SK-N-SH treated with all-trans-retinoic acid at 6 μM for 48 hours (cell line): ENCODE results near the gene TCFL5.

Source experiments
- ATAC-seq: fragments of 200-7000 bp; cut with Tn5 transposase; 3 replicates; pipeline ENCODE4 v1.9.1; 2020; ENCODE audit warnings: mild to moderate bottlenecking, moderate library complexity
- ARNTL ChIP-seq: fragments of 450-650 bp; formaldehyde crosslinking; IDR thresholded peaks from 2 replicates; pipeline ENCODE4 v1.5.0; 2020; ENCODE audit warnings: low read depth, mild to moderate bottlenecking, moderate library complexity, borderline replicate concordance
- BACH2 ChIP-seq: fragments of 250-450 bp; sonication (Bioruptor Pico); IDR thresholded peaks from 2 replicates; pipeline ENCODE4 v1.9.0; 2021; ENCODE audit warnings: mild to moderate bottlenecking, borderline replicate concordance
- CSDC2 ChIP-seq: fragments of 250-450 bp; sonication (Bioruptor Pico); IDR thresholded peaks from 2 replicates; pipeline ENCODE4 v1.5.0; 2020; ENCODE audit warnings: mild to moderate bottlenecking, moderate library complexity
- ESRRG ChIP-seq: fragments of 250-450 bp; sonication (Bioruptor Pico); IDR thresholded peaks from 2 replicates; pipeline ENCODE4 v1.6.1; 2021; ENCODE audit warnings: mild to moderate bottlenecking
- GLIS3 ChIP-seq: fragments of 250-450 bp; sonication (Bioruptor Pico); IDR thresholded peaks from 2 replicates; pipeline ENCODE4 v1.5.0; 2020; ENCODE audit warnings: mild to moderate bottlenecking, moderate library complexity
- ISL1 ChIP-seq: fragments of 250-450 bp; sonication (Bioruptor Pico); IDR thresholded peaks from 2 replicates; pipeline ENCODE4 v2.1.2; 2022; ENCODE audit warnings: mild to moderate bottlenecking, moderate library complexity
- OSR1 ChIP-seq: fragments of 250-450 bp; sonication (Bioruptor Pico); IDR thresholded peaks from 2 replicates; pipeline ENCODE4 v1.8.0; 2022; ENCODE audit warnings: moderate library complexity, mild to moderate bottlenecking, inconsistent platforms
- PPARA ChIP-seq: fragments of 250-450 bp; sonication (Bioruptor Pico); IDR thresholded peaks from 2 replicates; pipeline ENCODE4 v1.5.0; 2020; ENCODE audit warnings: mild to moderate bottlenecking, borderline replicate concordance
- RARB ChIP-seq: fragments of 250-450 bp; sonication (Bioruptor Pico); IDR thresholded peaks from 2 replicates; pipeline ENCODE4 v1.8.0; 2021; ENCODE audit warnings: mild to moderate bottlenecking, moderate library complexity
- SNAI2 ChIP-seq: fragments of 250-450 bp; sonication (Bioruptor Pico); IDR thresholded peaks from 2 replicates; pipeline ENCODE4 v1.5.0; 2020; ENCODE audit warnings: mild to moderate bottlenecking, moderate library complexity
- TCF4 ChIP-seq: fragments of 250-450 bp; sonication (Bioruptor Pico); IDR thresholded peaks from 2 replicates; pipeline ENCODE4 v1.8.0; 2021; ENCODE audit warnings: mild to moderate bottlenecking, moderate library complexity, borderline replicate concordance
- TOX ChIP-seq: fragments of 250-450 bp; sonication (Bioruptor Pico); IDR thresholded peaks from 2 replicates; pipeline ENCODE4 v1.8.0; 2021; ENCODE audit warnings: mild to moderate bottlenecking, moderate library complexity, borderline replicate concordance
- ZC3H10 ChIP-seq: fragments of 250-450 bp; sonication (Bioruptor Pico); IDR thresholded peaks from 2 replicates; pipeline ENCODE4 v1.5.1; 2021; ENCODE audit warnings: mild to moderate bottlenecking, moderate library complexity
- ZFP30 ChIP-seq: fragments of 450-650 bp; formaldehyde crosslinking; IDR thresholded peaks from 2 replicates; pipeline ENCODE4 v1.5.0; 2022; ENCODE audit warnings: mild to moderate bottlenecking, moderate library complexity
- ZNF565 ChIP-seq: fragments of 450-650 bp; formaldehyde crosslinking; conservative IDR thresholded peaks from 2 replicates; pipeline ENCODE4 v1.5.0; 2020; ENCODE audit warnings: low read depth, mild to moderate bottlenecking, moderate library complexity
- ZNF8 ChIP-seq: fragments of 450-650 bp; formaldehyde crosslinking; IDR thresholded peaks from 2 replicates; pipeline ENCODE4 v1.5.0; 2020; ENCODE audit warnings: mild to moderate bottlenecking, moderate library complexity
- TF ChIP-seq, protein P1 (sequence below): fragments of 250-450 bp; sonication (Bioruptor Pico); IDR thresholded peaks from 2 replicates; pipeline ENCODE4 v1.8.0; 2020; ENCODE audit warnings: mild to moderate bottlenecking, moderate library complexity, borderline replicate concordance
- TF ChIP-seq, protein P2 (sequence below): fragments of 250-450 bp; sonication (Bioruptor Pico); IDR thresholded peaks from 2 replicates; pipeline ENCODE4 v1.8.0; 2021; ENCODE audit warnings: low read depth, mild to moderate bottlenecking, moderate library complexity, borderline replicate concordance
- TF ChIP-seq, protein P3 (sequence below): fragments of 250-450 bp; sonication (Bioruptor Pico); IDR thresholded peaks from 2 replicates; pipeline ENCODE4 v1.5.0; 2020; ENCODE audit warnings: mild to moderate bottlenecking, moderate library complexity
- TF ChIP-seq, protein P4 (sequence below): fragments of 250-450 bp; sonication (Bioruptor Pico); IDR thresholded peaks from 2 replicates; pipeline ENCODE4 v1.5.1; 2021; ENCODE audit warnings: mild to moderate bottlenecking, moderate library complexity
- TF ChIP-seq, protein P5 (sequence below): fragments of 250-450 bp; sonication (Bioruptor Pico); IDR thresholded peaks from 2 replicates; pipeline ENCODE4 v1.5.1; 2020; ENCODE audit warnings: low read depth, mild to moderate bottlenecking, moderate library complexity

The TCFL5 gene

DNA sequence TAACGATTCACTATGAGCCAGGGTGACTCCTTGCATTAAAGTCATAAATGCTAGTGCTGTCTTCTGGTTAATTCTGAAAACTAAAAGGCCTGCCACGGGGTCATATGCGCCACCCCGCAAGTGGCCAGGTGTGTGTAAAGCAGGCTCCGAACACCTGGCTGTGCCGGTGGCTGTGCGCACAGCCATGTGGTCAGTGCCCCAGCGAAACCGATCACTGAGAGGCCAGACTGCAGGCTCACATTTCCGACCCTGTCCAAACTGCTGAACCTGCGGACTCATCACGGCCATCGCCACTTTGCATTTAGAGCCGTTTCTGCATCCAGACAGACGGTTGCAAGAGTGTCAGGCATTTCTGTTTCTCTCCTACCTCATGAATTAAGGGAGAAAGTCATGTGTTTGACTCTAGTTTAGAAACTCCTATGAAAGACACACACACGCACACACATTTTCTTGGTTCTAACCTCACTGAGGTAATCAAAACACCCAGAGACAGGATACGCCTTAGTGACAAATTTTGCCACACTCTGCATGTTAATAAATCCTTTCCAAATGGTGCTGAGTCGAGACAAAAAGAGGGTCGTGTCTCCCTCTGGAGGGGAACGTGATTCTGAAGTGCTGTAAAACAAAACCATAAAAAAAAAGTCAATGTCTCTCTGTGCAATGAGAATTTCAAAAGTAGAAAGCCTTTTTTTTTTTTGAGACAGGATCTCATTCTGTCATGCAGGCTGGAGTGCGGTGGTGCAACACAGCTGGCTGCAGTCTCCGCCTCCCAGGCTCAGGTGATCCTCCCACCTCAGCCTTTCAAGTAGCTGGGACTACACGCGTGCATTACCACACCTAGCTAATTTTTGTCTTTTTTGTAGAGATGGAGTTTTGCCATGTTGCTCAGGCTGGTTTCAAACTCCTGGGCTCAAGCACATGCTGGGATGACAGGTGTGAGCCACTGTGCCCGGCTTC, 31.0 kb upstream of the TCFL5 start (continued):
- TF ChIP-seq, protein P1, sequence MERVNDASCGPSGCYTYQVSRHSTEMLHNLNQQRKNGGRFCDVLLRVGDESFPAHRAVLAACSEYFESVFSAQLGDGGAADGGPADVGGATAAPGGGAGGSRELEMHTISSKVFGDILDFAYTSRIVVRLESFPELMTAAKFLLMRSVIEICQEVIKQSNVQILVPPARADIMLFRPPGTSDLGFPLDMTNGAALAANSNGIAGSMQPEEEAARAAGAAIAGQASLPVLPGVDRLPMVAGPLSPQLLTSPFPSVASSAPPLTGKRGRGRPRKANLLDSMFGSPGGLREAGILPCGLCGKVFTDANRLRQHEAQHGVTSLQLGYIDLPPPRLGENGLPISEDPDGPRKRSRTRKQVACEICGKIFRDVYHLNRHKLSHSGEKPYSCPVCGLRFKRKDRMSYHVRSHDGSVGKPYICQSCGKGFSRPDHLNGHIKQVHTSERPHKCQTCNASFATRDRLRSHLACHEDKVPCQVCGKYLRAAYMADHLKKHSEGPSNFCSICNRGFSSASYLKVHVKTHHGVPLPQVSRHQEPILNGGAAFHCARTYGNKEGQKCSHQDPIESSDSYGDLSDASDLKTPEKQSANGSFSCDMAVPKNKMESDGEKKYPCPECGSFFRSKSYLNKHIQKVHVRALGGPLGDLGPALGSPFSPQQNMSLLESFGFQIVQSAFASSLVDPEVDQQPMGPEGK (CRISPR knock-in tag): no peak
- no peak for TF ChIP-seq PPARA (CRISPR knock-in tag)

DNA sequence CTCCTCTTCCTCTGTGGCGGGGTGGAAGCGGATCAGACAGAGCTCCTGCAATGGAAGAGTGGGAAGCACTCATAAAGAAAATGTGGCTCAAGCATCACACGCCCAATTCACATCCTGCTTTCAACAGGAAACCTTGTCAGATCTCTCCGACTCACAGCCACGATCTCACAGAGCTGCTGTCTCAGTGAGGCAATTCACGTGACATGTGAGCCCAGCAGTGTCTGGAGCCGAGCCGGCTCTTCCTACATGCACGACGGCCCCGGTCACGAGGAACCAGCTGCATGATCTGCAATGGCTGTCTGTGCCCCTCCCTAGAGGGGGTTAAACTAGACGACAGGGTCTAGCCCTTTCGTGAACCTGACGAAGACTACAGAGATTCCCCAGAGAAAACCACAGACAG, 29.5 kb upstream of the TCFL5 start:
- no peak for TF ChIP-seq GLIS3 (CRISPR knock-in tag)
- no peak for TF ChIP-seq ZNF8 (CRISPR knock-in tag)
- TF ChIP-seq ZNF565: no peak
- TF ChIP-seq RARB (CRISPR knock-in tag): no peak
- TF ChIP-seq ARNTL (CRISPR knock-in tag): no peak
- TF ChIP-seq, all 23 proteins: peak for 0
- no peak for ATAC-seq

DNA sequence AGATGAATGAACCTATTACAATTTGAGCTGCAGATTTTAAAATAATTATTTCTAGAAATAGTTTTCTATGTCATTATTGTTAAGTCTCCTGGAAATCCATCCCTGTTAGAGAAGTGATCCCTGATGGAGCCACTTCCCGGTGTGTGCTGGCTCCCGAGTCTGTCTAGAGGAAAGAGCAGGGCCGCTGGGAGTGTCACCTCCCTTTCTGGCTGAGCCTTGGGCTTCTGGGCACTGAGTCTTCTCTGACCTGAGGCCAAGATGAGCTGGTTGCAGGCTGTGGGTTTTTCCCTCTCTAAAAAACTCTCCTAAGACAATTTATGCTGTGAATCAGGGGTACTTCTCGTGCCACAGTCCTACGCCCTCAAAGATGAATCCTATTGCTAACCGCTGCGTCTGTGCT, 28.8 kb upstream of the TCFL5 start:
- no peak for TF ChIP-seq ZC3H10 (CRISPR knock-in tag)
- no peak for TF ChIP-seq ZFP30 (CRISPR knock-in tag)
- TF ChIP-seq SNAI2 (CRISPR knock-in tag): no peak
- TF ChIP-seq CSDC2 (CRISPR knock-in tag): no peak
- TF ChIP-seq TCF4: no peak
- TF ChIP-seq ARNTL (CRISPR knock-in tag): no peak
- TF ChIP-seq, protein P2, sequence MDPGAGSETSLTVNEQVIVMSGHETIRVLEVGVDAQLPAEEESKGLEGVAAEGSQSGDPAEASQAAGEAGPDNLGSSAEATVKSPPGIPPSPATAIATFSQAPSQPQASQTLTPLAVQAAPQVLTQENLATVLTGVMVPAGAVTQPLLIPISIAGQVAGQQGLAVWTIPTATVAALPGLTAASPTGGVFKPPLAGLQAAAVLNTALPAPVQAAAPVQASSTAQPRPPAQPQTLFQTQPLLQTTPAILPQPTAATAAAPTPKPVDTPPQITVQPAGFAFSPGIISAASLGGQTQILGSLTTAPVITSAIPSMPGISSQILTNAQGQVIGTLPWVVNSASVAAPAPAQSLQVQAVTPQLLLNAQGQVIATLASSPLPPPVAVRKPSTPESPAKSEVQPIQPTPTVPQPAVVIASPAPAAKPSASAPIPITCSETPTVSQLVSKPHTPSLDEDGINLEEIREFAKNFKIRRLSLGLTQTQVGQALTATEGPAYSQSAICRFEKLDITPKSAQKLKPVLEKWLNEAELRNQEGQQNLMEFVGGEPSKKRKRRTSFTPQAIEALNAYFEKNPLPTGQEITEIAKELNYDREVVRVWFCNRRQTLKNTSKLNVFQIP: no peak
- TF ChIP-seq BACH2 (CRISPR knock-in tag): no peak
- TF ChIP-seq TOX (CRISPR knock-in tag): no peak
- TF ChIP-seq, protein P3, sequence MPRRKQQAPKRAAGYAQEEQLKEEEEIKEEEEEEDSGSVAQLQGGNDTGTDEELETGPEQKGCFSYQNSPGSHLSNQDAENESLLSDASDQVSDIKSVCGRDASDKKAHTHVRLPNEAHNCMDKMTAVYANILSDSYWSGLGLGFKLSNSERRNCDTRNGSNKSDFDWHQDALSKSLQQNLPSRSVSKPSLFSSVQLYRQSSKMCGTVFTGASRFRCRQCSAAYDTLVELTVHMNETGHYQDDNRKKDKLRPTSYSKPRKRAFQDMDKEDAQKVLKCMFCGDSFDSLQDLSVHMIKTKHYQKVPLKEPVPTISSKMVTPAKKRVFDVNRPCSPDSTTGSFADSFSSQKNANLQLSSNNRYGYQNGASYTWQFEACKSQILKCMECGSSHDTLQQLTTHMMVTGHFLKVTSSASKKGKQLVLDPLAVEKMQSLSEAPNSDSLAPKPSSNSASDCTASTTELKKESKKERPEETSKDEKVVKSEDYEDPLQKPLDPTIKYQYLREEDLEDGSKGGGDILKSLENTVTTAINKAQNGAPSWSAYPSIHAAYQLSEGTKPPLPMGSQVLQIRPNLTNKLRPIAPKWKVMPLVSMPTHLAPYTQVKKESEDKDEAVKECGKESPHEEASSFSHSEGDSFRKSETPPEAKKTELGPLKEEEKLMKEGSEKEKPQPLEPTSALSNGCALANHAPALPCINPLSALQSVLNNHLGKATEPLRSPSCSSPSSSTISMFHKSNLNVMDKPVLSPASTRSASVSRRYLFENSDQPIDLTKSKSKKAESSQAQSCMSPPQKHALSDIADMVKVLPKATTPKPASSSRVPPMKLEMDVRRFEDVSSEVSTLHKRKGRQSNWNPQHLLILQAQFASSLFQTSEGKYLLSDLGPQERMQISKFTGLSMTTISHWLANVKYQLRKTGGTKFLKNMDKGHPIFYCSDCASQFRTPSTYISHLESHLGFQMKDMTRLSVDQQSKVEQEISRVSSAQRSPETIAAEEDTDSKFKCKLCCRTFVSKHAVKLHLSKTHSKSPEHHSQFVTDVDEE (CRISPR knock-in tag): no peak
- TF ChIP-seq, protein P4, sequence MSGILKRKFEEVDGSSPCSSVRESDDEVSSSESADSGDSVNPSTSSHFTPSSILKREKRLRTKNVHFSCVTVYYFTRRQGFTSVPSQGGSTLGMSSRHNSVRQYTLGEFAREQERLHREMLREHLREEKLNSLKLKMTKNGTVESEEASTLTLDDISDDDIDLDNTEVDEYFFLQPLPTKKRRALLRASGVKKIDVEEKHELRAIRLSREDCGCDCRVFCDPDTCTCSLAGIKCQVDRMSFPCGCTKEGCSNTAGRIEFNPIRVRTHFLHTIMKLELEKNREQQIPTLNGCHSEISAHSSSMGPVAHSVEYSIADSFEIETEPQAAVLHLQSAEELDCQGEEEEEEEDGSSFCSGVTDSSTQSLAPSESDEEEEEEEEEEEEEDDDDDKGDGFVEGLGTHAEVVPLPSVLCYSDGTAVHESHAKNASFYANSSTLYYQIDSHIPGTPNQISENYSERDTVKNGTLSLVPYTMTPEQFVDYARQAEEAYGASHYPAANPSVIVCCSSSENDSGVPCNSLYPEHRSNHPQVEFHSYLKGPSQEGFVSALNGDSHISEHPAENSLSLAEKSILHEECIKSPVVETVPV (CRISPR knock-in tag): no peak
- no peak for TF ChIP-seq ISL1 (CRISPR knock-in tag)
- TF ChIP-seq GLIS3 (CRISPR knock-in tag): no peak
- TF ChIP-seq, protein P1 (CRISPR knock-in tag): no peak
- TF ChIP-seq OSR1 (CRISPR knock-in tag): no peak
- TF ChIP-seq, protein P5, sequence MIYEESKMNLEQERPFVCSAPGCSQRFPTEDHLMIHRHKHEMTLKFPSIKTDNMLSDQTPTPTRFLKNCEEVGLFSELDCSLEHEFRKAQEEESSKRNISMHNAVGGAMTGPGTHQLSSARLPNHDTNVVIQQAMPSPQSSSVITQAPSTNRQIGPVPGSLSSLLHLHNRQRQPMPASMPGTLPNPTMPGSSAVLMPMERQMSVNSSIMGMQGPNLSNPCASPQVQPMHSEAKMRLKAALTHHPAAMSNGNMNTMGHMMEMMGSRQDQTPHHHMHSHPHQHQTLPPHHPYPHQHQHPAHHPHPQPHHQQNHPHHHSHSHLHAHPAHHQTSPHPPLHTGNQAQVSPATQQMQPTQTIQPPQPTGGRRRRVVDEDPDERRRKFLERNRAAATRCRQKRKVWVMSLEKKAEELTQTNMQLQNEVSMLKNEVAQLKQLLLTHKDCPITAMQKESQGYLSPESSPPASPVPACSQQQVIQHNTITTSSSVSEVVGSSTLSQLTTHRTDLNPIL: no peak
- no peak for TF ChIP-seq ZNF8 (CRISPR knock-in tag)
- TF ChIP-seq ESRRG (CRISPR knock-in tag): no peak
- no peak for ATAC-seq
